Measurements from ENCODE around the gene XIRP1. TPM values are rescaled to one million over a fixed set of nuclear protein-coding genes. Genes with fewer than 3 reads are reported as not detected.

XIRP1 gene
- total and polyA plus RNA-seq, 5 donors from 2014 or later = not detected

DNA sequence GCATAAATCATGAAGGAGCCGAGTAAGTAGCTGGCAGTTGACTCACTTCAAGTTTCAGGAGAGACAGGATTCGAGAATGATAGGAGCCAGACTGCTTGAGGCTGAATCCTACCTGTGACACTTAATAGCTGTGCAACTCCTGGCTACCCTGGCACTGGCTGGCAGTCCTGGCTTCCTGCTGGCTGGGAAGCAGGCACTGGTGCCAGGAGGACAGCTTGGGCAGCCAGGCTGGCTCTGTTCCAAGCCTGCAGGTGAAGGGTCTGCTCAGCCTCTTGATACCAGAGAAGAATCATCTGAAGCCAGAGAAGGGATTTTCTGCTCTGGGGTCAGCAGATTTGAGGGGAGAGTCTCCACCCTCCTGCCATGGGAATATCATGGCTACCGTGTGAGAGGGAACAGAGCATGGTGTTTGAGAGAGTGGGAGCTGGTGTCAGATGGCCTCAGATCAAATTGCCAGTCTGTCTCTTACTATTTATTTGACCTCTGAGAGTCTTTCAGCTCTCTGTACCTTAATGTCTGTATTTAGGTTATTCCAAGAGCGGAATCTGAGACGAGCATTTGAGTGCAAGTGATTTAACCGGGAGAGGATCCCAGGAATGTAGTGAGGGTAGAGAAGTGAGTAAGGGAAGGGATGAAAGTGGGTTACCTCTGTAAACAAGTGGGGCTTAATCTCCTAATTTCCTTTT is 4.4 kb upstream of the XIRP1 start:
- Histone ChIP-seq H3K4me3 (ENCODE audit: low read depth, low read length) (no peak overlapping the region), H3K9me3 (ENCODE audit: control insufficient read depth in 2 of 2, low read length in 2 of 2) (no peaks in the 10 kb centered on the region), H3K36me3 (ENCODE audit: control insufficient read depth, insufficient read depth, low read length) (no peaks in the 10 kb centered on the region), H3K4me1 (ENCODE audit: control insufficient read depth, insufficient read depth, low read length, poor library complexity, severe bottlenecking) (no peaks in the 10 kb centered on the region), H3K27me3 (ENCODE audit: control insufficient read depth, insufficient read depth, low read length) (peaks cover 7% of the 10 kb centered on the region), H3K27ac (ENCODE audit: insufficient read depth, low read length, poor library complexity, severe bottlenecking) (no peak overlapping the region)
- Mint-ChIP-seq H3K36me3 (no peaks in the 10 kb centered on the region), H3K9me3 (peaks cover 0 to 3% (median 0%) of the 10 kb centered on the region in 7 donors), H3K4me1 (peaks cover 0 to 9% (median 0%) of the 10 kb centered on the region in 4 donors), H3K4me3 (no peak overlapping the region), H3K27ac (no peak overlapping the region), H3K27me3 (peaks cover 26% of the 10 kb centered on the region)
- DNase-seq (no peak), ATAC-seq (ENCODE audit: low read depth in 2 of 2) (no peak)

DNA sequence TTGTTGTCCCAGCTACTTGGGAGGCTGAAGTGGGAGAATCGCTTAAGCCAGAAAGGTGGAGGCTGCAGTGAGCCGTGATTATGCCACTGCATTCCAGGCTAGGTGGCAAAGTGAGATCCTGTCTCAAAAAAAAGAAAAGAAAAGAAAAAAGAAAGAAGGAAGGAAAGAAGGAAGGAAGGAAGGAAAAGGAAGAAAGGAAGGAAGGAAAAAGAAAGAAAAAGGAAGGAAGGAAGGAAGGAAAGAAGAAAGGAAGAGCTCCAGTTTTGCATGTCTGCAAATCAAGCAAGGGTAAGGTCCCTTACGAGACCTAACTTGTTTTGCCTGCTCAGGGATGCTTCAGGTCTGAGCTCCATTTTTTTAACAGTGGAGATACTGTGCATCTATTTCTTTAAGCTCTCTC is 3.6 kb upstream of the XIRP1 start:
- H3K4me3 Mint-ChIP-seq = no peak overlapping the region
- Histone ChIP-seq H3K4me3 (ENCODE audit: low read depth, low read length) (no peak overlapping the region), H3K27ac (ENCODE audit: insufficient read depth, low read length, poor library complexity, severe bottlenecking) (no peak overlapping the region), H3K9me3 (ENCODE audit: control insufficient read depth in 2 of 2, low read length in 2 of 2) (no peaks in the 10 kb centered on the region), H3K4me1 (ENCODE audit: control insufficient read depth, insufficient read depth, low read length, poor library complexity, severe bottlenecking) (no peaks in the 10 kb centered on the region), H3K36me3 (ENCODE audit: control insufficient read depth, insufficient read depth, low read length) (no peaks in the 10 kb centered on the region), H3K27me3 (ENCODE audit: control insufficient read depth, insufficient read depth, low read length) (peaks cover 7% of the 10 kb centered on the region)
- DNase-seq = no peak
- no peak for ATAC-seq (ENCODE audit: low read depth in 2 of 2)
- H3K4me1 Mint-ChIP-seq = peaks cover 0 to 9% (median 0%) of the 10 kb centered on the region in 4 donors
- H3K9me3 Mint-ChIP-seq = peaks cover 0 to 2% (median 0%) of the 10 kb centered on the region in 7 donors
- H3K36me3 Mint-ChIP-seq = no peaks in the 10 kb centered on the region
- peak overlapping the region in 1 of 3 donors; percentile 39 for H3K27ac Mint-ChIP-seq
- H3K27me3 Mint-ChIP-seq = peaks cover 21% of the 10 kb centered on the region

DNA sequence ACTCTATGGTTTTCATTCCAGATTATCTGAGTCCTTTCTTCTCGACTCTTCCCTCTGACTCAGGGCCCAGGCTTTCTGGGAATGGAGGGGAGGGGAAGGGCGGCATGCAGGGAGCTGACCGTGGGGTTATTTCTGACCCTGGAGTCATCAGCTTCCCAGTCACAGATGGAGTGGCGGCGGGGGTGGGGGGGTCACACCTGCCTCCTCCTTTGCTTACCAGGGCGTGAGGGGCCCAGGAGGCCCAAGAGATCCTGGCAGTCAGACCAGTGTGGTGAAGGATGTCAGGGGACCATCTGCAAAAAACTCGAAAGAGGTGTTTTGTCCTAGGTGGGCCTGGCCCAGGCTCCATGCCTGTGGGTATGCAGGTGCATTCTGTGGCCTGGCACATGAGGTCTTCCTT is 996 bp upstream of the XIRP1 start:
- H3K36me3 ChIP-seq (ENCODE audit: control insufficient read depth, insufficient read depth, low read length) = no peaks in the 10 kb centered on the region
- Mint-ChIP-seq H3K4me3 (no peak overlapping the region), H3K27me3 (peaks cover 15% of the 10 kb centered on the region), H3K27ac (no peak overlapping the region), H3K36me3 (no peaks in the 10 kb centered on the region), H3K4me1 (peaks cover 0 to 9% (median 5%) of the 10 kb centered on the region in 4 donors), H3K9me3 (peaks cover 0 to 2% (median 0%) of the 10 kb centered on the region in 7 donors)
- H3K9me3 ChIP-seq (ENCODE audit: control insufficient read depth in 2 of 2, low read length in 2 of 2) = no peaks in the 10 kb centered on the region
- no peak for DNase-seq
- H3K4me3 ChIP-seq (ENCODE audit: low read depth, low read length) = no peak overlapping the region
- H3K27me3 ChIP-seq (ENCODE audit: control insufficient read depth, insufficient read depth, low read length) = peaks cover 4% of the 10 kb centered on the region
- H3K27ac ChIP-seq (ENCODE audit: insufficient read depth, low read length, poor library complexity, severe bottlenecking) = no peak overlapping the region
- ATAC-seq (ENCODE audit: low read depth in 2 of 2) = no peak
- no peaks in the 10 kb centered on the region for H3K4me1 ChIP-seq (ENCODE audit: control insufficient read depth, insufficient read depth, low read length, poor library complexity, severe bottlenecking)

DNA sequence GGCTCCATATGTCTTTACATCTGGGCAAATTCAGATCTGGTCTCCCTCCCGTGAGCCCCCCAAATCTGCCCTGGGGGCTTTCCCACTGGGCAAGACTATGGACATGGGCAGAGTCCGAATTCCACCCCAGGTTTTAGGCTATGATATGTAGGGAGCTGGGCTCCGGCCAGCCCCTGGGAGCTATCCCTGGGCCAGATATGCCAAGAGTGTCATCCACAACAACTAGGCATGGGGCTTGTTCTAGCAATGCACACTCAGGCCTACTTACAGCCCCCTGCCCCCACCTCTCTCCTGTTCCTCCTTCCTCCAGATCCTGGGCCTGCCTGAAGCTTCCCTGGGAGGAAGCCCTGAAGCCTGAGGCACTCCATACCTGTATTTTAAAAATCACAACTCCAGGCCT is 622 bp downstream of the XIRP1 start:
- Mint-ChIP-seq H3K4me1 (peaks cover 0 to 6% (median 4%) of the 10 kb centered on the region in 4 donors), H3K27me3 (peaks cover 15% of the 10 kb centered on the region), H3K36me3 (no peaks in the 10 kb centered on the region), H3K4me3 (no peak overlapping the region), H3K9me3 (peaks cover 0 to 2% (median 0%) of the 10 kb centered on the region in 7 donors), H3K27ac (no peak overlapping the region)
- H3K4me1 ChIP-seq (ENCODE audit: control insufficient read depth, insufficient read depth, low read length, poor library complexity, severe bottlenecking) = no peaks in the 10 kb centered on the region
- peaks cover 2% of the 10 kb centered on the region for H3K27me3 ChIP-seq (ENCODE audit: control insufficient read depth, insufficient read depth, low read length)
- no peaks in the 10 kb centered on the region for H3K9me3 ChIP-seq (ENCODE audit: control insufficient read depth in 2 of 2, low read length in 2 of 2)
- no peak overlapping the region for H3K27ac ChIP-seq (ENCODE audit: insufficient read depth, low read length, poor library complexity, severe bottlenecking)
- no peaks in the 10 kb centered on the region for H3K36me3 ChIP-seq (ENCODE audit: control insufficient read depth, insufficient read depth, low read length)
- DNase-seq (no peak), ATAC-seq (ENCODE audit: low read depth in 2 of 2) (no peak)
- no peak overlapping the region for H3K4me3 ChIP-seq (ENCODE audit: low read depth, low read length)

DNA sequence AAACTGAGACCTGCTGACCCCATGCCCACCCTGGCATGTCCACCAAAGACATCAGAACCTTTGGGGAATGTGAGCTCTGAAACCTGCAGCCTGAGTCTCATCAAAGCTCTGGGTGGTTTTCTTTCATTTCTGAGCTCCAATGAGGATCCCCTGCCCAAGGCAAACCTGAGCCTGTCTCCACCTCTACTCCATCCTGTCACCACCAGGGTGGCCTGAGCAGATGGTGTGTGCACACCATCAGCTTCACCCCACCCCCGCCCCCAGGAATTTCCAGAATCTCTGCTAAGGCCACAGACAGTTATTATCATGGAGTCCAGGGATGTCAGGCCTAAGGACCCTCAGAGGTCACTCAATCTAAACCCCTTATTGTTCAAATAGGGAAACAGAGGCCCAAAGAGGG is 1.3 kb downstream of the XIRP1 start:
- H3K9me3 Mint-ChIP-seq = peaks cover 0 to 2% (median 0%) of the 10 kb centered on the region in 7 donors
- Histone ChIP-seq H3K4me1 (ENCODE audit: control insufficient read depth, insufficient read depth, low read length, poor library complexity, severe bottlenecking) (no peaks in the 10 kb centered on the region), H3K27me3 (ENCODE audit: control insufficient read depth, insufficient read depth, low read length) (no peaks in the 10 kb centered on the region), H3K9me3 (ENCODE audit: control insufficient read depth in 2 of 2, low read length in 2 of 2) (no peaks in the 10 kb centered on the region), H3K4me3 (ENCODE audit: low read depth, low read length) (no peak overlapping the region), H3K27ac (ENCODE audit: insufficient read depth, low read length, poor library complexity, severe bottlenecking) (no peak overlapping the region), H3K36me3 (ENCODE audit: control insufficient read depth, insufficient read depth, low read length) (no peaks in the 10 kb centered on the region)
- no peak for ATAC-seq (ENCODE audit: low read depth in 2 of 2)
- H3K36me3 Mint-ChIP-seq = no peaks in the 10 kb centered on the region
- no peak overlapping the region for H3K27ac Mint-ChIP-seq
- DNase-seq = no peak
- H3K27me3 Mint-ChIP-seq = peaks cover 9% of the 10 kb centered on the region
- no peak overlapping the region for H3K4me3 Mint-ChIP-seq
- peaks cover 0 to 6% (median 4%) of the 10 kb centered on the region in 4 donors for H3K4me1 Mint-ChIP-seq

DNA sequence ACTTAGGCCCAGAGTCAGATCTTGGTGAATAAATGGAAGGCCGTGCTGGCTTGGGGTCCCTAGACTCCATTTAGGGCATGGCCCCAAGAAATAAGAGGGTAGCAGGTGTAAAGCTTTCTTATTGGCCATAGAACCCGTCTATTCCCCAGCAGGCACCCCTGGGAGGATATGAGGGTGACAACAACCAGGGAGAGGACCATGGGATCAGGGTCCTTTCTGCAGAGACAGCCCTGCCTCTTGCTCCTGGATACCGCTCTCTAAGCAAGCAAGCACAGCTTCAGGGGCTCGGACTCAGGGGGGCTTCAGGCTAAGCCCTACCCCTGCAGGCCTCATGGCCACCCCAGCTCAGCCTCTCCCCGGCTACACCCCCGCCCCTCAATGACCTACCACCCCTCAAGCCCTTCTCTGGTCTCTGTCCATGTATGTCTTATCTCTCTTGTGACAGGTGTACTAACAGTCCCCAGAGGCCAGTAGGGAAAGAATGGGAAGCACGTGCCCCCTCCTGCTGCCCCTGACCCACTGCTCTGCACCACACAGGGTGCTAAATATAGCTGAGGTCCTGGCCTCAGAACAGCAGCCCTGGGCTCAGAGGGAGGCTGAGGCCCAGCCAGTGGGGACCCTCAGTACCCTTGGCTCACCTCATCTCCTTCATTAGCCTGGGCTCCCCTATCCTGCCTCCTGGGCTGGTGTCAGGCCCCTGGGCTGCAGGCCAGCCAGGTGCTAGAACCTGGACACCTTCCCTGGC is 1.9 kb downstream of the XIRP1 start:
- Histone ChIP-seq H3K27ac (ENCODE audit: insufficient read depth, low read length, poor library complexity, severe bottlenecking) (no peak overlapping the region), H3K9me3 (ENCODE audit: control insufficient read depth in 2 of 2, low read length in 2 of 2) (no peaks in the 10 kb centered on the region), H3K27me3 (ENCODE audit: control insufficient read depth, insufficient read depth, low read length) (no peaks in the 10 kb centered on the region), H3K4me1 (ENCODE audit: control insufficient read depth, insufficient read depth, low read length, poor library complexity, severe bottlenecking) (no peaks in the 10 kb centered on the region), H3K4me3 (ENCODE audit: low read depth, low read length) (no peak overlapping the region), H3K36me3 (ENCODE audit: control insufficient read depth, insufficient read depth, low read length) (no peaks in the 10 kb centered on the region)
- no peaks in the 10 kb centered on the region for H3K36me3 Mint-ChIP-seq
- ATAC-seq (ENCODE audit: low read depth in 2 of 2) (no peak), DNase-seq (no peak)
- peak overlapping the region in 2 of 3 donors; percentile 3 to 77 for H3K27ac Mint-ChIP-seq
- peaks cover 4% of the 10 kb centered on the region for H3K27me3 Mint-ChIP-seq
- peaks cover 0 to 6% (median 3%) of the 10 kb centered on the region in 4 donors for H3K4me1 Mint-ChIP-seq
- H3K9me3 Mint-ChIP-seq = peaks cover 0 to 2% (median 0%) of the 10 kb centered on the region in 7 donors
- no peak overlapping the region for H3K4me3 Mint-ChIP-seq

DNA sequence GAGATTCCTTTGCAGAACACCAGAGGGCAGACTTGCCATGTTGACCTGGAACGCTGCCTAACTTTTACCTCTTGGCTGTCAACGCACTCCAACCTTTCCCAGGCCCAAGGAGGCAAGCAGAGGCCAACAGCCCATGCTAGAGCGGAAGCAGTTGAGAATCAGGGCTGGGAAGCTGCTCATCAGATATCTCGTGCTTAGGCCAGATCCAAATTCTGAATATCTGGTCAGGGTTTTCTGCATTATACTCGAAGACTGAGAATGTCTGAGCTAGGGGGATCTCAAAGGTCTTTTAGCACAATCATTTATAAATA is 2.5 kb downstream of the XIRP1 start:
- no peaks in the 10 kb centered on the region for H3K4me1 ChIP-seq (ENCODE audit: control insufficient read depth, insufficient read depth, low read length, poor library complexity, severe bottlenecking)
- Mint-ChIP-seq H3K36me3 (no peaks in the 10 kb centered on the region), H3K27ac (peak overlapping the region in 2 of 3 donors; percentile 3 to 77), H3K27me3 (no peaks in the 10 kb centered on the region), H3K4me1 (peaks cover 0 to 6% (median 2%) of the 10 kb centered on the region in 4 donors), H3K9me3 (peaks cover 0 to 2% (median 0%) of the 10 kb centered on the region in 7 donors), H3K4me3 (no peak overlapping the region)
- DNase-seq (peak; percentile 26 to 73 (median 58)), ATAC-seq (ENCODE audit: low read depth in 2 of 2) (peak; percentile 59 to 65)
- H3K4me3 ChIP-seq (ENCODE audit: low read depth, low read length) = no peak overlapping the region
- no peaks in the 10 kb centered on the region for H3K9me3 ChIP-seq (ENCODE audit: control insufficient read depth in 2 of 2, low read length in 2 of 2)
- no peaks in the 10 kb centered on the region for H3K36me3 ChIP-seq (ENCODE audit: control insufficient read depth, insufficient read depth, low read length)
- H3K27me3 ChIP-seq (ENCODE audit: control insufficient read depth, insufficient read depth, low read length) = no peaks in the 10 kb centered on the region
- H3K27ac ChIP-seq (ENCODE audit: insufficient read depth, low read length, poor library complexity, severe bottlenecking) = no peak overlapping the region

Measured in CD4-positive, CD25-positive, alpha-beta regulatory T cell (primary cell).